Raji (cell line): ENCODE results near the gene OTX1.

Experiments
- POLR2A ChIP-seq: IDR thresholded peaks from 2 replicates; pipeline ENCODE4 v1.6.1; 2011; ENCODE audit warnings: low read depth, low read length, control low read depth; ENCODE audit not compliant: insufficient read depth

OTX1 gene

DNA sequence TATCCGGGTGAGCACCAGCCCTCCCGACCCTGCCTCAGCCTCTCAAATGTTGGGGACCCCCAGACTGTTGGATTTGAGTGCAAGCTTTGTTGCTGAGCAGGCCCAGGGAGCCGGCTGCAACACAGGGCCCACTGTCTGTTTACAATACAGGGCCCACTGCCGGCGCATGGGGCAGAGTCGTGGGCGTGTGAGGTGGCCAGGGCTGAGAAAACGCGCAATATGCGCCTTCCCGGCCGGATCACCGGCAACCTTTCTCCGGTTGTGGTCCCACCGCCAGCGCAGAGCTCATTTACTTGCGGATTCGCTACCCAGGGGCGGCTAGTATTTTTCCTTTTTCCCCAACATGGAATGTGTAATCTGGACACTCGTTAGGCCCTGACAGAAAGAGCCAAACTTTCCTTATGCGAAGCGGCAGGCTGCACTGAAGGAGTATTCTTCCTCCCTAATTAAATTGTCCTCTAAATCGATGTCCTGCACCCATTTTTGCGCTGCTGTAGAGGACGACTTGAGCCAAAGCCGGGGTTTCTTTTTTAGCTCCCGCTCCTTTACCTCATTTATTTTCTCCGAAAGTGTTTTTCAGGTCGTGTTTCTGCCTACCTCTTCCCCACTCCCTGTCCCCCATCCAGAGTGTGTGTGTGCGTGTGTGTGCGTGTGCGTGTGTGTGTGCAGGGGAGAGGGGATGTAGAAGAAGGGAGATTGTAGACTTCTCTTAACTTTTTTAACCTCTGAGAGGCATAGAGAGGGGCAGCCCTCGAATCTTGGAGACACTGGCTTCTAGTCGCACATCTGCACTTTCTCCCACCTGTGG is 2.7 kb downstream of the OTX1 start:
- TF ChIP-seq POLR2A = no peak

DNA sequence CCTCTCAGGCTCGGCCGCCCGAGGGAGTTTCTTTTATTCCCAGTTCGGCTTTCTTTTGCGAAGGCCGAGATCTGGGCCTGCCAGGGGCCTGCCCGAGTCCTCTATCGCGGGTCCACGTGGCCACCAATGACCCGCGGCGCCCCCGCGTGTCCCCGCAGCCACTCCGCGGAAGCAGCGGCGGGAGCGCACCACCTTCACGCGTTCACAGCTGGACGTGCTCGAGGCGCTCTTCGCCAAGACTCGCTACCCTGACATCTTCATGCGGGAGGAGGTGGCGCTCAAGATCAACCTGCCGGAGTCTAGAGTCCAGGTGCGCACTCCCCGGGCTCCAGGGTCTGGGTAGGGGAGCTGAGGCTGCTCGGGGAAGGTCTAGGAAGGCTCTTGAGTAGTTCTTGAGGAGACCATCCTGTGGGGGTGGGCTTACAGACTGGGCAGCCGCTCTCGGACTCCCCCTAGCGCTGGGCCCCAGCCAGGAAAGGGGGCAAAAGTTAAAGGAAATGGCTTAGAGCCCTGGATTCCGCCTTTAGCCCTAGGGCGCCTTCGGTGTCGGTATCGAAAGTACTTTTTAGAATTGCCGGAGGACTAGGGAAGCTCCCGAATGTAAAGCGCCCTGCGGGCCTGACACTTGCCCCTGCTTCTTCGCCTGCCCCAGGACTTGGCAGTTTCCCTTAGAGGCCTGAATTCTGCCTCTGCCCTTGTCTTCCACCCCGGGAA is 3.4 kb downstream of the OTX1 start:
- TF ChIP-seq POLR2A = no peak

DNA sequence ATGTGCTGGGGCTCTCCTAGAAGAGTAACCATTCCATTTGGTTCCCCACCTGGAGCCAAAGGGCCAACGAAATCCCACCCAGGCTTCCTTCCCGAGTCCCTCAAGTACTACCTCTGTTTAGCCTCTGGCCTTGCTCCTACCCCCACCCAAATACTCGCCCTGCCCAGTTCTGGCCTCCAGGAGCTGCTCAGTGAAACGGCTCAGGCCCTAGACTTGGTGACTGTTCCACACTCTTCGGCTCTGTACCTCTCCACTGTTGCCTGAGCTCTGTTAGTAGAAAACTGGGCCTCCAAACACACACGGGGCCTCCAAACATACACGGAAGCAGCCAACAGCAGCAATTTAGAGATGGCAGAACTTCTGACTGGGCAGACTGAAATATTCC is 4.2 kb downstream of the OTX1 start:
- no peak for TF ChIP-seq POLR2A

DNA sequence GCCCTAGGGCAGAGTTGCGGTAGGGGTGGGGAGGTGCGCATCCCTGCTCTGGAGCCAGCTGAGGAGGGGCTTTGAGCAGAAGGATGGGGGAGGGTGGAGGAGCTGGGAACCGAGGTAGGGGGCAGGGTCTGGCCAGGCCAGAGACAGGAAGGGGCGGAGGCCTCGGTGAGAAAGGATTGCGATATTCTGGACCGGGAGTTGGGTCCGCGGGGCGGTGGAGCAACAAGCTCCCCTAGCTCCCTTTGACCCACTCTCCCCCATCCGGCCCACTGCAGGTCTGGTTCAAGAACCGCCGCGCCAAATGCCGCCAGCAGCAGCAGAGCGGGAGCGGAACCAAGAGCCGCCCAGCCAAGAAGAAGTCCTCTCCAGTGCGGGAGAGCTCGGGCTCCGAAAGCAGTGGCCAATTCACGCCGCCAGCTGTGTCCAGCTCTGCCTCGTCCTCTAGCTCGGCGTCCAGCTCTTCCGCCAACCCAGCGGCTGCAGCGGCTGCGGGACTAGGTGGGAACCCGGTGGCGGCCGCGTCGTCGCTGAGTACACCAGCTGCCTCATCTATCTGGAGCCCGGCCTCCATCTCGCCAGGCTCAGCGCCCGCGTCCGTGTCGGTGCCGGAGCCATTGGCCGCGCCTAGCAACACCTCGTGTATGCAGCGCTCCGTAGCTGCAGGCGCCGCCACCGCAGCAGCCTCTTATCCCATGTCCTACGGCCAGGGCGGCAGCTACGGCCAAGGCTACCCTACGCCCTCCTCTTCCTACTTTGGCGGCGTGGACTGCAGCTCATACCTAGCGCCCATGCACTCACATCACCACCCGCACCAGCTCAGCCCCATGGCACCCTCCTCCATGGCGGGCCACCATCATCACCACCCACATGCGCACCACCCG is 4.8 kb downstream of the OTX1 start:
- TF ChIP-seq POLR2A = no peak

DNA sequence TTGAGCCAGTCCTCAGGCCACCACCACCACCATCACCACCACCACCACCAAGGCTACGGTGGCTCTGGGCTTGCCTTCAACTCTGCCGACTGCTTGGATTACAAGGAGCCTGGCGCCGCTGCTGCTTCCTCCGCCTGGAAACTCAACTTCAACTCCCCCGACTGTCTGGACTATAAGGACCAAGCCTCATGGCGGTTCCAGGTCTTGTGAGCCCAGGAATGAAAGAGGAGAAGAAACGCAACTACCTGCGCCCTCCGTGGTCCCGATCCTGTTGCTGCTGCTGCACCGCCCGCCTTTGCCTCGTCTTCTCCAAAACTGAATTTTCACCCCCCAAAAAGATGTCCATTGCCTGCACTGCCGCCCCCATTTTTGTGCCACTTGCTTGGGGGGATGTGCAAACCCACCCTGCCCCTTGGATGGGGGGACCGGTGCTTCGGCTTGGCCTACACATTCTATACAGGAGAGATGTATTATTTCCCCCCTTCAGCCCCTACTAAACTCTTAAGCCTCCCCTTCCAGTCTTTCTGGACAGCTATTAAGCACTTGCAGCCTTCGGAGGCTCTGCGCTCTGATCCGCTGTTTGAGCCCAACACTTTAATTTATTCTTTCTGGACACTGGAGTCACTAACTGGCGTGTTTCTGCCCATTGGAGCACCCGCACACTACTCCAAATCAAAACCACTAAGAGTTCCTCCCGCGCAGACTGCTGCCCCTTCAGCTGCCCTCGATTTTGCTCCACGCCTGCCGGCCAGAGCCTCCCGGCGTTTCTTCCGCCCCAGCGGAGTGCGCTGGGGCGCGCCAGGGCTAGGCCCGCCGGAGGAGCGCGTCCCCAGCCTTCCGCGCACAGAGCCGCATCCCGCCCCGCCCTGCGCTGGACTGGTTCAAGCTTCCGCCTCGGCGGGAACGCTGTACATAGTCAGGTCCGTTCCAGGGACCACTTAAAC is 5.7 kb downstream of the OTX1 start:
- TF ChIP-seq POLR2A = no peak

DNA sequence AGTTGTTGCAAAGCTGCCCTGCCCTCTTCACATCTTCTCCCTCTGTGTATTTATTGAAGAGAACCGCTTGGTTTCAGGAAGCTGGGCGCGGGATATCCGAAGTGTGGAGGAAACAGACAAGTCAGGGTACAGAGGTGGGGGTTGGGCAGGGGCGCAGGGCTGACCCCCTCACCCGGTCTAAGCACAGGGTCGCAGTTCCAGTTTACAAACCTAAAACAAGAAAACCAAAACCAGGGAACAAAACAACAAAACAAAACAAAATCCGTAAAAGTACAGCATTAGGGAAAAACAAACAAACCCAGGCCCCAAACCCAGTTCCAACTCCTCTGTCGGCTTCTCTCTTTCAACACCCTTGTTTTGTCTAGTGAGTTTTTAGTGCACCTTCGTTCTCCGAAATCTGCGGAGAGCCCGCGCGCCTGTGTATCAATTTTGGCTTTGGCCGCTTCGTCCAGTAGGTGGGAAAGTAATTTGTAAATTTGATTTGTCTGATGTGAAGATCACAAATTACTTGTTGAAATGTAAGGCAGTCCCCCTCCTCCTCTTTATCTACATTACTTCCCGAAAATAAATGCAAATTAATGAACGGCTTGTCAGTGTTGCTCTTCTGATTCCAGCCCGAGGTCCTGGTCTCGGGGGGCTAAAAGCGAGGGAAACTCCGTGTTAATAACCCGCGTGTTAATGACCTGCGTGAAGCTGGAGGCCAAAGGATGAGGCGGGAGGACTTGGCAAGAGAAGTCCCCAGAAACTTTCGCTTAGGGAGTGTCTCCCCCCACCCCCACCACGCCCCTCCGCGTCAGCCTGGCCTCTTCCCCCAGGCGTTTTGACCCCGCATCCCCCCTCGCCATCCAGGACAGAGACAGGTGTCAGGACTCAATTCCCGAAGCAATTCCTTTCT is 6.9 kb downstream of the OTX1 start:
- TF ChIP-seq POLR2A = no peak

DNA sequence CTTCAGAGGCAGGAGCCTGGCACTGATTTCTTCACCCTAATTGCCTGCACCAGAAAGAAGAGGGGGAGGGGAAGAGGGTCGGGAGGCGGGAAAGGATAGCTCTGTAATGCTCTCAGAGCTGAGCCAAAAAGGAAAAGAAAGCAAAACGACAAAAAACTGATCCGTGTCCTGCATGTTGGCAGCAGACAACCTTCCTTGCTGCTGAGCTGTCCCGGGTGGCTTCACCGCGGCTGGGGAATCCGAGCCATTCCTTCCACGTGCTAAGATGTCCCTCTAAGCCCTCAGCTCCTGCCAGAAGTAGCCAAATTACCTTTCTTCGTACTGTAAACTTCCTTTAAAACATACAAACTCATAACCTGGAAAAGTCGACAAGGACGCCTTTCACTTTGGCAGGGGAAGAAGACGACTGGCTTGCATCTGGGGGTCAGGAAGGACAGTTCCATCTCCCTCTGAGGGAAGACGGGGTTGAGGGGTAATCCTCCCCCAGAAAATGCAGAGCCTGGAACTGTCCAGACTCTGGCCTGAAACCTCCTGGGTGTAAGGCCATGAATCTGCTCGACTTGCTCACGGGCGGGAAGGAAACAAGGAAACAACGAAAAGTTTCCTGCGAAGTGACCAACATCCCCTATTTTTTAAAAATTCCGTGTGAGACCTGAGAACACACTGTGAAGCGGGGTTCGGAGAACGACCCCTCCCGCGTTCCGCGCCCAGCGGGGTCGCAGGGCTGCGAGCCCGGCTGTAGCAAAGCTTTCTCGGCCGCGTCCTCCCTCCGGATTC is 7.7 kb downstream of the OTX1 start:
- no peak for TF ChIP-seq POLR2A

DNA sequence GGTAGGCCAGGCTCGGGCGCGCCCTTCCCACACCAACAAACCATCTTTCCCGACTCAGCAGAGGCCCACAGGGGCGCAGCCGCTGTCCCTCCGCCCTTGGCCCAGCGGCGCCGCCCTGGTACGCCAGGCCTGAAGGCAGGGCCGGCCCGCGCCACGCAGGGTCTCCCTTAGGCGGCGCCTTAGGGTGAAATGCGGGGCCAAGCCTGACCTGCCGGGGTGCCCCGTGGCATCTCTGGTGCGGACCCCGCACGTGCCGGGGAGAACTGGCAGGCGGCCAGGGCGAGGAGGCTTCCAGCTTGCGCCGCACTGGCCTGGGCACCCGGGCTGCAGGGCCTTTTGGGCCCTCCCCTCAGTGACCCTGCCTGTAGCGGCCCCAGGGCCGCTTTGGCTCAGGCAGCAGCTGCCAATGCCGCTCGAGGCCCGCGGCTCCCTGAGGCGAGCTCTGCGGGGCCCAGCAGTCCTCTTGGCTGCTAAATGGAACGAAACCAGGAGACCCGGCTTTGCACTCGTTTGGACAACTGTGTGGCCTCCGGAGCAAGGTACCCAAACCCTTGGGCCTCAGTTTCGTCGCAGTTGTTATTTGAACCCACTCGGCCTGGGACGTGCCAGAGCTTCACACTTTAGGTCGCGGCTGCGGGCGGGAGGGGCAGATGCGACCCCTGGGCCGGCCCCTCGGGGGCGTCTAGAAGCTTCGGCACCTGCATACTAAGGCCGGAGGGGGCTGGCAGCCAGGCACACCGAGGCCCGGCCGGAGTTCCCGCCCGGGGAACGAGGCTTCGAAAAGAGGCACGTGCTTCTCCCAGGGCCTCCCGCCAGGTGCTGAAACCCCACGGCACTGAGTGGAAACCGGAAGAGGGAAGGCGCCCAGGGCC is 8.5 kb downstream of the OTX1 start:
- no peak for TF ChIP-seq POLR2A

DNA sequence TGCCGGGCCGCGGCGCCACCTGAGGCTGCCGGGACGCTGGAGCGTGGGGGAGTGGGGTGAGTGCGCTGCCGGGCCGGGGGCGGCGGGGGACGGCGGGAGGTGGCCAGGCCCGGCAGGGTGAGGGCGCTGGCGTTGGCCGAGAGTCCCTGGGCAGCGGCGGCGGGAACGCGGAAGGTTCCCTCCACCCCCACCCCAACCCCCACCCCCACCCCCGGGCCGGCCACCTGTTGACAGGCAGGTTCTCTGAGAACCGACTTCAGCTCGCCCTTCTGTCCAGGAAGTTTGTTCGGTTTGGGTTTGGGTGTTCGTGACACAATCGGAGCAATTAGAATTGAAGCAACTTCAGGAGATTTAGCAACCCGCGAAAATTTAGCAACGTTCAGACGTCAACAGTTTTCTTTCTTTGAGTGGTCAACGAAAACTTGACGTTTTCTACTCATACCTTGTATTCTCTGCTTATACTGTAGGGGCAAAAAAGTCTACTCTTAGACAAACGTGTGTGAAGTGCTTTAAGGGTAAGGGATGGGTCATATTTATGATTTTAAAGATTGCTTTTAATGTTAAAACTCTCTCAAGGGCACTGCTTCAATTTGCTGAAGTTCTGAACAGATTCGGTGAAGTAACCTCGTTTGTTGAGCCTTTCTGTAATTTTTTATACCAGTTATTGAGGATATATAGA is 9.3 kb downstream of the OTX1 start:
- no peak for TF ChIP-seq POLR2A

DNA sequence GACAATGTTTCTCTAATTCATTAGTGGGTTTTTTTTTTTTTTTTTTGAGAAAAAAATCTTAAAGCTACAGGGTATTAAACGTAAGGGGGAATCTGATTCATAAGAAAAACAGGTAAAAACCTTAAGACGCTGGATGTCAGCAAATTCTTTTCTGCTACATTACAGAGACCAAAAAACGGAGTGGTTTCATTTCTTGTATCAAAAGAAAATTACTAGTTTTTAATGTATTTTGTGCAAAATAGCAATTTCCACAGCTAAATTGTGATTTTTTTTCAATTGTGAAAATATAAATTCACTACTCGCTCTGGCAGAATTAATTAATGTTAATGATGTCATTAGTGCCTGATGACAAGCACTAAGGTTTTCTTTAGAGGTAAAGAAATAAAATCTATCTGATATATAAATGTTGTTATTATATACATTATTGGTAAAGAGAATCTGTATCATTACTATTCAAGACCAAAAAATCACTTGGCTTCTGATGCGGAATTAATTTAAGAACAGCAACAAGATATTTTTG is 9.9 kb downstream of the OTX1 start:
- TF ChIP-seq POLR2A = no peak

DNA sequence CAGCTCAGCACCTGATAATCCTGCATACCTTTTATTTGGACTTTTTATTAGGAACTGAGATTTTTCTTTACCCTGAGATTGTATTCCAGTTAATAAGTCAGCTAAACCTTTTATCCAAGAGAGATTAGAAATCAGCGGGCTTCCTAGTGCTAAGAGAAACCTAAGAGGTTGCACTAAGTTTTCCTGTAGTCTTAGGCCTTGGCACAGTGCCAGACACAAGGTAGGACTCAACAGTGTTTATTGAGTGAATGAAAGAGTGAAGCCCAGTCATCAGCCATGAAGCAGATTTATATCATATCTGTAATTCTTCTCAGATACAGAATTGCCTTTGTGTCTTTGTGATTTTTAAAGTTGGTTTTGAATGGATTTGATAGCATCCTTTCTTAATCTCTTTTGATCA is 13.6 kb downstream of the OTX1 start:
- no peak for TF ChIP-seq POLR2A

DNA sequence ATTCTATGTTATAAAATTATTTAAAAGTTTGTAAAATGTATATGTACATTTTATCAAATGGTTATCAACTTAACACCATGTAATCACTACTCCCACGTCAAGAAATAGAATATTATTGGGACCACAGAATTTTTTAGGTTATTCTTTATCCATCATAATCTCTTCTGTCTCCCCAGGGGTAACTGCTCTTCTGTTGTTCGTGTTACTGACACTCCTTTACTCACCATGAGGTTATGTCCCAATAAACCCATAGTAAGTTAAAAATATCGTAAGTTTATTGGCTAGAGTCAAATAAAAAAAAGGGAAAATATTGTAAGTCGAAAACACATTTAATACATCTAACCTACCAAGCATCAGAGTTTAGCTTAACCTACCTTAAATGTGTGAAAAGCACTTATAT is 14.0 kb downstream of the OTX1 start:
- no peak for TF ChIP-seq POLR2A
